ENCODE data around the gene GET4.

The GET4 gene

DNA sequence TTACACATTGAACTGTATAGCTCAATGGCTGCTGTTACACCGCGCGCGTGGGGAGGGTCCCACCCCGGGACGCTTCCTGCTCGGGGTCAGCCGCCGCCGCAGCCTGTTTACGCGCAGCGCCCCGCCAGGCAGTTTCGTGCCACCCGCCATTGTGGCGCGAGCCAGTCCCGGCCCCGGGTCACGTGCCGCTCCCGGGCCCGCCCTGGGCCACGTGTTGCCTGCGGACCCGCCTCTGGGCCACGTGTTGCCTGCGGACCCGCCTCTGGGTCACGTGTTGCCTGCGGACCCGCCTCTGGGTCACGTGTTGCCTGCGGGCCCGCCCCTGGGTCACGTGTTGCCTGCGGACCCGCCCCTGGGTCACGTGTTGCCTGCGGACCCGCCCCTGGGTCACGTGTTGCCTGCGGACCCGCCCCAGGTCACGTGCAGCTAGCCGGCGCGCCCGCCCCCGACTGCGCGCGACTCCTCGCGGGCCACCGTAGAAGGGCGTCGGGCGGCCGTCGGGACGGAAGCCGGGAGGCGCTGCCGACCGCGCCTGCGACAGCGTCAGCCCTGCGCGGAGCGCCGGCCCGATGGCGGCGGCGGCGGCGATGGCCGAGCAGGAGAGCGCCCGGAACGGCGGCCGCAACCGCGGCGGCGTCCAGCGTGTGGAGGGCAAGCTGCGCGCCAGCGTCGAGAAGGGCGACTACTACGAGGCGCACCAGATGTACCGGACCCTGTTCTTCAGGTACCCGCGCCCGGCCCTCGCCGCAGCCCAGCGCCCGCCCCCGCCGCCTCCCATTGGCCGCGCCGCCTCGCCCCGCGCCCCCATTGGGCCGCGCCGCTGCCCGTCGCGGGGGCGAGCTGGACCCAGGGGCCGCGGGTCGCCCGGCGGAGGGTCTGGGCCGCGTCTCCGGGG is at the start of gene GET4:
TSS of gene GET4 (plus strand) at position 478 of the 895 bp plus-strand sequence. CDS start at position 570, 92 bp downstream.
- DNase-seq (ENCODE audit: low spot score), result peak; percentile 96

DNA sequence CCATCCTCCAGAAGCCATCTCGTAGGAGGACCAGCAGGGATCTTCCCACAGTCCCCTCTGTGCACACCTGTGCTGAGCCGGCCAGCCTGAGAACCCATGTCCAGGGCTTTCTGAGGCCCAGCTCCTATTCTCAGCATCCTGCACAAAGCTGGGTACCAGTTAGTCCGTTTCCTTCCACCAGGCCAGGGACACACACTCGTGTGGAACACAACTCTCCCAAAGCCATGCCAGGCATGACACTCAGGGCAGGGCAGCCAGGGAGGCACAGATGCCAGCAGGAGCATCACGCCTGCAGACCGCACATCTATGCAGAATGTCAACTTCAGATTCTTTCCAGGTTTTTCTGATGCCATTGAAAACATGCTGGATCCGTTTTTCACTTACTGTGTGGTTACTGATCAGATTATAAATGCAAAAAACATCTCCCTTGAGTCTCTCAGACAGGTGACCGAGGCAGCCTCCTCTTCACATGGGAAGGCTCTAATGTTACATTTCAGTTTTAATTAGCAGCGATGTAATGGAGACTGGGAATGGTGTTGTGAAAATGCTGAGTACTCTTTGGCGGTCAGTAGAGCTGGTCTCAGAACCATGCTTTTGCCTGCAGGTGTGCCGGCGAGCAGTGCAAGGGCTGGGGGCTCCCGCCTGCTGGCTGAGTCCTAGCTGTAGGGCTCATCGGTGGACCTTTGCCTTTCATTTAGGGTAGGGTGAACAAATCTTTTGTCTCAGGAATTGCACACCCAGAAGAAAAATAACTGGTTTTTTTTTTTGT is 47.4 kb upstream of the GET4 start:
- no peak for DNase-seq (ENCODE audit: low spot score)

DNA sequence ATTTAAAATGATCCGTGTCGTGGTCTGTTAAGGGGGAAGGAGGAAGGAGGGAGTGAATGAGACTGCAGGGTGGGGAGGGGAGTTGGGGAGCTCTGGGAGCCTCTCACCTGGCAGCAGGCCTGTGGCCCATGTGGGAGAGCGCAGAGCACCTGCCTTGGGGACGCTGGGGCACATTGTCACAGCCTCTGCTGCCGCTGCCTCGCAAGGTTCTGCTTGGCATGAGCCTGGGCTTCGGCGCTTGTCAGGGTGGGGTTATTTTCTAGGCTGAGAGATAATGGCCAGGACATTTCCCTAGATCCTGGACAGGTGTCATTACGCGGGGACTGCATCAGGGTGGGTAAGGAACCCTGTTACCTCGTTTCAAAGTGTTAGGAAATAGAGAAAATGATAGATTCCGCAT is 46.3 kb upstream of the GET4 start:
- no peak for DNase-seq (ENCODE audit: low spot score)

- peak; percentile 85 for DNase-seq (ENCODE audit: low spot score)
Measured at GRCh38 chr7:831596-832166, 44.7 kb upstream of the GET4 start.

- peak; percentile 53 for DNase-seq (ENCODE audit: low spot score)
Measured at GRCh38 chr7:832167-832967, 44.0 kb upstream of the GET4 start, which contains the start of gene SUN1. Gene SUN1, plus strand, starts transcription at chr7:832476. Its CDS starts 49 bp downstream, at chr7:832525.

DNA sequence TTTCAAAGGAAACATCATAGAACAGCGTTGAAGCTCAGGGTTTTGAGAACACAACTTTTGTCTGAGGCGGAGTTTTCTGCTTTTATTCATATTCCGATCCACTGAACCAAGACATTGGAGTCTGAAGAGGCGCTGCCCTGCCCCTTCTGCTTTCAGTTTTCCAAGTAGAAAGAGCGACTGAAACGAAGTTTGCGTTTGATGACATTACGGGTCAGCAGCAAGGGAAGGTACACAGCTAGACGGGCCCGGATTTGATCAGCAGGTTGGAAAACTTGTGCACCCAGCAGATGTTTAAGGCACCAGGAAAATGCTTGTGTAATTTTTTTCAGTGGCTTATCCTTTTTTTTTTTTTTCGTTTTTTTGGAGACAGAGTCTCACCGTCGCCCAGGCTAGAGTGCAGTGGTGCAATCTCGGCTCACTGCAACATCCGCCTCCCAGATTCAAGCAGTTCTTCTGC is 43.4 kb upstream of the GET4 start:
- no peak for DNase-seq (ENCODE audit: low spot score)

DNA sequence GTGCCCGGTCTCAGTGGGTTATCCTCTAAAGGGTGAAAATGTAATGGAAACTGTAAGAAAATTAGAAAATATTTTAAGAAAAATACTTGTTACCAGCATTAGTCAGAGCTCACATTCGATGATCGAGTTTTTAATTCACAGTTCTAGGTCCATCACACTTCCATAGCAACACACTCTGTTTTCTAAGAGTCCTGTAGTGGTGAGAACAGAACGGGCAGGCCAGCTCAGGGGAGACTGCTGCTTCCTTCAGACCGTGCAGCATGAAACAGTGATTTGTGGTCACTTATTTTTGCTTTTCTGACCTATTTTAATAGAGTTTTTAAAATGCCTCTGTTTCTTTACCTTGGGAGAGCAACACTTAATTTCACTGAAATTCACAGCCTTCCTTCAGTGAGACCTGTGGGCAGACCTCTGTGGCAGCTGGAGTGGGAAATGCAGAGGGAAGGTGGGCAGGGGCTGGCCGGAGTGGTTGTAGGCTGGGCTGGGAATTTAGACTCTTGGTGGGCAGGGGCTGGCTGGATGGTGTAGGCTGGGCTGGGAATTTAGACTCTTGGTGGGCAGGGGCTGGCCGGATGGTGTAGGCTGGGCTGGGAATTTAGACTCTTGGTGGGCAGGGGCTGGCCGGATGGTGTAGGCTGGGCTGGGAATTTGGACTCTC is 42.6 kb upstream of the GET4 start:
- DNase-seq (ENCODE audit: low spot score), result no peak

DNA sequence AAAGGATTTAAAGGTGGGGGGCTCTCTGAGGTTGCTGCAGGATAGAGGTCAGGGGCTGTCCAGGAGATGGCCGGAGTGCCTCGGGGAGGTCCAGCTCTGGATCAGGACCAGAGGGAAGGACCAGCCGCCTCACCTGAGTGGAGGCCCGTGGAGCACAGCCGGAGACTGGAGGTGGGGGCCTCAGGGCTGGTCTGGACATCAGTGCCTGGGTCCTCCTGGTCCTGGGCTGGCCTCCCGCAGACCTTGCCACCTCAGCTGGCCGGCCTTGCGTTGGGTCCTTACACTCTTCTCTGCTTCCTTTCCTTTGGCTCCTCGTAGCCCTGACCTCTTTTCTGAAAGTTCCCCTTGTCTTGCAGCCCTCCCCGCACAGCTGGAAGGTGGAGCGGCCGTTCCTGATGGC is 42.1 kb upstream of the GET4 start:
- DNase-seq (ENCODE audit: low spot score), result no peak

GRCh38 chr7:835021-835420 is 41.3 kb upstream of the GET4 start:
- no peak for DNase-seq (ENCODE audit: low spot score)

- no peak for DNase-seq (ENCODE audit: low spot score)
Measured at GRCh38 chr7:835485-836401, 40.6 kb upstream of the GET4 start.

DNA sequence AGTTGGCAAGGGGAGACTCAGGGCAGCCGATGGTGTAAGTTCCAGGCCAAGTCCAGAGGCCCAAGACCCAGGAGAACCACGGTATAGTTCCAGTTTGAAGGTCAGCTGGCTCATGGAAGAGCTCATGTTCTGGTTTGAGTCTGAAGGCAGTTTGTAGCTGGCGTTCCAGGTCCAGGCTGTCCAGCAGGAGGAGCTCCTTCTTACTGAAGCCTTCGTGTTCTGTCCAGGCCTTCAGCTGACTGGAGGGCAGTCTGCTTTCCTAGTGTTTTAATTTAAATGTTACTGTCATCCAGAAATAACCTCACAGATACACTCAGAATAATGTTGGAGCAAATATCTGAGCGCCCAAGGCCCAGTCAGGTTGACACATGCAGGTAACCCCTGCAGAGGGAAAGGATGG is 39.9 kb upstream of the GET4 start:
- peak; percentile 49 for DNase-seq (ENCODE audit: low spot score)

DNA sequence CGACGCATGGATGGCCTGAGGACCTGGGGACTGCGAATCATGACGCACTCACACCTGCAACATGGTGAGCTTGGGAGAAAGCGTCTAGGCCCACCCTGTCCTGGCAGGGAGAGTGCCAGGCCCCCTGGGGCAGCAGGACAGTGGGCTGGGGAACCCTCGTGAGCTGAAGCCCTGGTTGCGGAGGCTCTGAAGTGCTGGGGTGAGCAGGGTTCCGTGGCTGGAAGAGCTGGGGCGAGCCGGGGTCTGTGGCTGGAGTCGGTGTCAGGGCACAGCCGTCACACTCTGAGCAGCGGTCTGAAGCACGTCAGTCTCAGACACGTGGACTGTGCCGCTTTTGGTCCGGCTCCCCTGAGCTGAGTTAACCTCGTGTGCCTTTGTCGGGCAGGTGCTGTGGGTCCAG is 39.4 kb upstream of the GET4 start:
- DNase-seq (ENCODE audit: low spot score), result no peak

GRCh38 chr7:840001-840600 is 36.3 kb upstream of the GET4 start:
- DNase-seq (ENCODE audit: low spot score), result no peak

DNA sequence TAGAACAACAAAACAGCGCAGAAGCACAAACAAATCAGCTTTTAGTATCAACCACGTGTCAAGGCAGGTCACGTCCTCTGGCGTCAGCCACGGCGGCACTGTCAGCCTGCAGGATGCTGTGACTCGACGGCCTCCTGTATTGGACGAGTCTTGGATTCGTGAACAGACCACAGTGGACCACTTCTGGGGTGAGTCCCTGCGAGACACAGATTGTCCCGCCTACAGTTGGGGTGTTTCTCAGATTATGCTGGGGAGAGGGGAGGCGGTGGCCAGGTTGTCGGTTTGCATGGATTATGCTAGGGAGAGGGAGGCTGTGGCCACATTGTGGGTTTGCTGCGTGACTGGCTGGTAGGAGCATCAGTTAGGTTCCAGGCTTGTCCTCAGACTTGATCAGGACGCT is 34.4 kb upstream of the GET4 start:
- no peak for DNase-seq (ENCODE audit: low spot score)

- DNase-seq (ENCODE audit: low spot score), result peak; percentile 25
Measured at GRCh38 chr7:842431-843031, 33.8 kb upstream of the GET4 start.

- no peak for DNase-seq (ENCODE audit: low spot score)
Measured at GRCh38 chr7:843230-843629, 33.1 kb upstream of the GET4 start.

DNA sequence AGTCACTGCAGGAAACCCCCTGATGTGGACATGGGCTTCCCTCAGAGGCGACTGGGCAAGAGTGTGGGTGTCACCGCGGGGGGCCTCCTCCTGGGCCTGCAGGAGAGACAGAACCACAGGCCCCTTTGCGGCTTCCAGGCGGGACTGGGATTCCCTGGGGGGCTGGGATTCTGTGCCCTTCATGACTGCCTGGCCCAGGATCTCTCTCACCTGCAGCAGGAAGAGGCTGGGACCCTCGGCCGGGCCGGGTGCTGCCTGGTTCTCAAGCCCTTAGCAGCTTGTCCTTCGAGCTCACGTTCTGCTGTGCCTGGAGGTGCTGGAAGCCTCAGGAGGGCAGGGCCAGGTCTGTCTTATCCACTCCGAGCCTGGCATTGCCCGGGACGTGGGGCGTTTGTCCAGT is 32.3 kb upstream of the GET4 start:
- DNase-seq (ENCODE audit: low spot score), result no peak

DNA sequence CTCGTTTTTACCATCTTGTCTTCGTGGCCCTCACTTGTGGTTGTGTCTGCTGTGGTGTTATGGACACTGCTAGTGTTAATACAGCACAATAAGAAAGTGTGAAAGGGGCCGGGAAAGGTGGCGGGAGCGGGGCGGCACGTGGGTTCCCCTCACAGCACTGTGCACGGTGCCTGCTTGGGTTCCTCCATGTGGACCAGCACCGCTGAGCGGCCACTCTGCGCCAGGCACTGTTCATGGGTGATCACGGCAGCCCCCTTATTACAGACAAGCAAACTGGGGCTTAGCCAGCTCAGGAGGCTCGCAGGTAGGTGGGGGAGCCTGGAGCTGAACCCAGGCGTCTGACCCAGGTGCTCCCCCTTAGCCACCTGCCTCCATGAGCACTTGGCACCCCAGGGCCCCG is 31.8 kb upstream of the GET4 start:
- DNase-seq (ENCODE audit: low spot score), result no peak

DNA sequence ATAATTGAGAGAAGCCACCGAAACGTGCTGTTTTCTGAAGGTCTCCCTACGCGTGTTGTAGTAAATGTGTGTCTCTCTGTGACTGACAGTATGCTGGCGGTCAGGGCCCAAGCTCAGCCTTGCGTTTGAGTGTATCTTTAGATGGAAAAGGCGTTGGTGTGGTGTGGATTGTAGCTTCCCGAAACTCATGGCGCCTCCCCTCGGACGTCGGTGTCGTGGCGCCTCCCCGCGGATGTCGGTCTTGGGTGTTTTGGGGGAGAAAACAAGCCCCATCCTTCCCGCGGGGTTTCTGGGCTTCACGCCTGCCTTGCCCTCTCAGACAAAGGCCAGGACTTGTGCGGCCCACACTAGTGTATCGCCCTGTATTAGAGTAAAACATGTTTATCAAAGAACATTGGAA is 31.3 kb upstream of the GET4 start:
- no peak for DNase-seq (ENCODE audit: low spot score)
